NCI-H2196 treated with DMSO at 0.1 percent for 48 hours (cell line): ENCODE results near the gene ZNF467.

Source experiments
- DNase-seq: peaks from one replicate; lab custom pipeline; 2025; ENCODE audit not compliant: unreplicated experiment; lab: John Stamatoyannopoulos, UW

The ZNF467 gene

DNA sequence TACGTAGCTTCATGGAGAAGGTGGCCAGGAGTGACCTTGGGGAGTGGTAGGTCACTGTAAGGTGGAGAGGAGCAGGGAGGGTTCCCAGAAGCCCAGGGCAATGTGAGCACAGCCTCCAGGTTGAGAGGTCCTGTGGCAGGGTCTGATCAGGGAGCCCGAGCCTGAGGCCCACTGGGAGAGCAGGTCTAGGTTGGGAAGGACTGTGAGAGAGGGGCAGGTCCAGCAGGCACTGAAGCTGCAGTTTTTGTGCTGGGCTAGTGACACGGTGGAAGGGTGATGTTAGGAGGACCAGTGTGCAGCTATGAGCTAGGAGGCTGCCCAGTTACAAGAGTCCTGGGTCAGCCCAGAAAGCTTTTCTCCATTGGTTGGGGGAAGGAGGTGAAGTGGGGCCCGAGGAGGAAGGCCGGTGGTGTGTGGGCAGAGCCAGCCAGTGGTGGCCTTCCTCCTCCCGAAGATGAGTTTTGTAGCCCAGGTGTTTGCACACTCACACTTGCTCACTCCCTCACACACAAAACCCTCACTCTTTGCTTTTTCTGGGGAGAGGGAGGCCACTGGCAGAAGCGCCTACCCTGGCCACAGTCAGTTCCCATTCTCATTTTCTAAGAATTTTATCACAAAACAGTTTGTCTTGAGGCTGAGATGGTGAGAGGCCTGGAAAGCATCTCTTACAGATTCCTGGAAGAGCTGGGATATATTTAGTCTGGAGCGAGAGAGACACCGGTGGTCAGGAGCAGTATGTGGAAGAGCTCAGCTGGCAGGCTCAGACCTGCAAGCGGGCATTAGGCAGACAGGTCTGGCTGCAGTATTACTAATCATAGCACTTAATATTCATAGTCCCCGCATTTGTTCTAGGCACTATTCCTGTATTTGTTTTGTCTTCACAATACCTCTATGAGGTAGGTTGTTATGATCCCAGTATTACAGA is 57.1 kb downstream of the ZNF467 start:
- no peak for DNase-seq

DNA sequence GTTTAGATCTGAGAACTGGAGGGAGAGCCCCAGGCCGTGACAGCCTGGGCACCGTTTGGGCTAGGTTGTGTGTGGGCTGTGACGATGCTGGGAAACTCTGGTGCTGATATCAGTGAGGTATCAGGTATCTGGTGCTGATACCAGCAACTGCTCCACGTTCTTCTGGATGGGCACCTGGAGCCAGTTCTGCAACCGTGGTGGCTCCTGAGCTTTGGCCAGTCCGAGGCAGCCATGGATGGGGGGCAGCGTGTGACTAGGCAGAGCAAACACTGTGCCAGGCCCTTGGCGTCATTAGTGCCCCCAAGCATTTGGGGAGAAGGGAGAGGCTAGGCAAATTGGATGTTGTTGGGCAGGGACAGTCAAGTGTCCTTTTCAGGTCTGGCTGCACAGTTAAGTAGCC is 57.9 kb downstream of the ZNF467 start:
- DNase-seq, result no peak

DNA sequence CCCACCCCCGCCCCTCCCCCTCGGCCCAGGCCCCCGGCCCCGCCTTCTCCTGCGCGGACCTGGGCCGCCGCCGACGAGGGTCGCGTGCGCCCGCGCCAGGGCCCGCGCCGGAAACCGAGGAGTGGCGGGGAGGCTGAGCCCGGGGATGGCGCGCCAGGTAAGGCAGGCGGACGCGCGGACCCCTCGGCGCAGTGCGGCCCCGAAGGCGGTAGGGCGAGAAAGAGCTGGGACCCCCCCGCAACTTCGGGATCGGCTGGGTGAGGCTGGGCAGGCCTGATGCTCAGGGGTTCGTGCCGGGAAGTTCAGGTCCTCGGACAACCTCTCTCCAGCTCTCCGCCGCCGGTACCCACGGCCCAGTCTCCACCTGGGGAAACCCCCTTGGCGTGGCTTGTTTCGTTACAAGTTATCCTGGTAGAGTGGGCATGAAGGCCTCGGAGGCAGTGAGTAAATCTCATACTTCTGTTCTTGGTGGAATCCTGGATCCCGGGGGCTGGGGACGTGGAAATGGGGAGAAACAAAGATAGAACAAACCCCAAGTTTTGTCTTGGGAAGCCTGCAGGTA is 58.4 kb downstream of the ZNF467 start:
- no peak for DNase-seq
